HG03025 (cell line): Measurements from ENCODE around the gene NR4A1.
"Not testable (repeated sequence)": the region's sequence is repeated elsewhere in the genome, so short reads cannot be mapped to it uniquely, and the experiment has no call there.

Experiments
- ATAC-seq: cut with Tn5 transposase; IDR thresholded peaks from one replicate; pipeline ENCODE4 v1.9.1; 2021; ENCODE audit warnings: mild to moderate bottlenecking, moderate library complexity; ENCODE audit not compliant: unreplicated experiment, low FRiP score

The NR4A1 gene

DNA sequence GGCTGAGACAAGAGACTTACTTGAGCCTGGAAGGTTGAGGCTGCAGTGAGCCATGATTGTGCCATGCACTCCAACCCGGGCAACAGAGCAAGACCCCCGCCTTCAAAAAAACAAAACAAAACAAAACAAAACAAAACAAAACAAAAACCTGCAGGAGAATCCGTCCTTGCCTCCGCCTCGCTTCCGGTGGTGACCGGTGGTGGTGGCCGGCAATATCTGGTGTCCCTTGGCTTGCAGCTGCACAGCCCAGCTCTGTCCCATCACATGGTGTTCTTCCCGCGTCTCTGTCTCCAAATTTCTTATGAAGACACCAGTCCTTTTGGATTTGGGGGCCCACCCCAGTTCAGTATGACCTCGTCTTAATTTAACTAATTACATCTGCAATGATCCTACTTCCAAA is 38.2 kb downstream of the NR4A1 start:
- no peak for ATAC-seq

DNA sequence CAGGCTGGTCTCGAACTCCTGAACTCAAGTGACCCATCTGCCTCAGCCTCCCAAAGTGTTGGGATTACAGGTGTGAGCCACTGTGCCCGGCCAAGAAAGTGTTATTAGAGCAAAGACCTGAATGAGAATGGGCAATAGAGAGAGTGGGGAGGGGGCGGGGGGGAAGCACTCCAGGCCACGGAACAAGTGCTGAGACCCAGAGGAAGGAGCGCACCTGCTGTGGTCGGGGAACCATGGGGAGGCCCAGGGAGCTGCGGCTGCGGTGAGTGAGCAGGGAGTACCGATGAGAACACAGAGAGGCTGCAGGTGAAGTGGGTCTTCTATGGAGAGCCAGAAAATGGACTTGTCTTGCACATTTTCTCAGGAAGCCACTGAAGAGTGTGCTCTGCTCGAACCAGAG is 39.0 kb downstream of the NR4A1 start:
- no peak for ATAC-seq

DNA sequence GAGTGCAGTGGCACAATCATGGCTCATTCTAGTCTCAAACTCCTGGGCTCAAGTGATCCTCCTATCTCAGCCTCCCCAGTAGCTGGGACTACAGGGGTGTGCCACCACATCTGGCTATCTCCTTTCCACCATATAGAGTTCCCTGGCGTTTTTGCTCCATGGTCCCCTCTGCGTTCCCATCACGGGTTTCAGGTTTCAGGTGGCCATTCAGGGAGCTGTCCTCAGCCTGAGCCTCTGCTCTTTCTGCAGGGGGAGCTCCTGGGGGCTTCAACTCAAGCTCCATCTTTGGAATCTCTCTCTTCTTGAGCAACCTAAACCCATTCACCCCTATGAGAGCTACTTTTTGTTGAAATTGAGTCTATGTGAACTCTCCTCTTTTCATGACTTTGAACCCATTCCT is 39.8 kb downstream of the NR4A1 start:
- no peak for ATAC-seq

DNA sequence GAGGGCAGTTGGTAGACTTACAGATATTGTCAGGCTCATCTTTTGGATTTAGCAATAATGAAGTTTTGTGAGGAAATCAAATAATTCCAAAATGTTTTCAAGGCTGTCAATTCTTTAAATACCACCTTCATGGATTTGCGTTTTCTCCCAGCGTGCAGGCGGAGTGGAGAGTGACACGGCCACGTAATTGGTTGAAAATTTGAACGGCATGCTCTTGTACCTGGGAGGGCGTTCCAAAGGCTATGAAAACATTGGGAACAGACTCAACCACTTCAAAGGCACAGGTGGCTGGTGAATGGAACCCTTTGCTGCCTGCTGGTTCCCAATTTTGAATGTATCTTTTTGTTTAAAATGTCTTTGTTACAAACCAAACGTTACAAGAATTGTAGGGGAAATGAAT is 40.6 kb downstream of the NR4A1 start:
- ATAC-seq, result no peak

DNA sequence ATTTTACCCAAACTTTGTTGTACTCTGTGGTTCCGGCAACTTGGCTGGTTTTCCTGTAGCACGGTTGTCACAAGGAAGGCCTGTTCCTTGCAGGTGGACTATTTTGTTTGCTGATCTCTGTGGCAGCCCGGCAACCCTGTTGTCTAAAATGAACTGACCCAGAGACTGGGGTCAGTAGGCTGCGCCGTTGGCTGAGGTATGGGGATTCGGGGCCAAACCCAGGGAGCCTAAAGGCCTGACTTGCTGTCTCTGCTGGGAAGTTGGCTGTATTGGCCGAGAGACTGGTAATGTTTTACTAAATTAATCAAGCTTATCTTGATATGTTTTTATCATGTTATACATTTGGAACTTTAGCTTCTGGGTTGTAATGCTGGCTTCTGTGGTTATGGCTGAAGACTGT is 42.1 kb downstream of the NR4A1 start:
- ATAC-seq, result no peak

DNA sequence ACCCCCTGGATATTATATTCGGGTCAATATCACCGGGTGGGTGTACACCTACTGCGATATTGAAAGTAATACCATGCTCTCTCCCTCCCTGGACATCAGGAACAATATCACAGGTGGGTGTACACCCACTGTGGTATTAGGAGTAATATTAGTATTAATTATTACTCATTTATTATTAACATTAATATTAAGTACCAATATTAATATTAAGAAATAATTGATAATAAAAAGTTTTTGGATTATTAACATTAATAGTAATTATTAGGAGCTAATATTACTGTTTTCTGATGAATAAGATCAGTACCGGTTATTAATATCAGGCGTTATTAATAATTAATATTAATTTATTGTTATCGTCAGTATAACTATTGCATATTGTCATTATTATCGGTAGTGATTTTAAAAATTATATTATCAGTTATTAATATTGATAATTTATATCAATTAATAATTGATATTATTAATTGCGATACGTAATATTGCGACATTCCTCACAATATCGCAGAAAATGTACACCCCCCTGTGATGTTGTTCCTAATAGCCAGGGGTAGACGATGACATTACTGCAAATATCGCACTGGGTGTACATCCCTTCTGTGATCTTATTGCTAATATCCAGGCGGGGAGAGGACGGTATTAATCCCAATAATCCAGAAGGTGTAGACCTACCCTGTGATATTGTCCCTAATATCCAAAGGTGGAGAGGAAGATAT is 45.2 kb downstream of the NR4A1 start:
- no peak for ATAC-seq

DNA sequence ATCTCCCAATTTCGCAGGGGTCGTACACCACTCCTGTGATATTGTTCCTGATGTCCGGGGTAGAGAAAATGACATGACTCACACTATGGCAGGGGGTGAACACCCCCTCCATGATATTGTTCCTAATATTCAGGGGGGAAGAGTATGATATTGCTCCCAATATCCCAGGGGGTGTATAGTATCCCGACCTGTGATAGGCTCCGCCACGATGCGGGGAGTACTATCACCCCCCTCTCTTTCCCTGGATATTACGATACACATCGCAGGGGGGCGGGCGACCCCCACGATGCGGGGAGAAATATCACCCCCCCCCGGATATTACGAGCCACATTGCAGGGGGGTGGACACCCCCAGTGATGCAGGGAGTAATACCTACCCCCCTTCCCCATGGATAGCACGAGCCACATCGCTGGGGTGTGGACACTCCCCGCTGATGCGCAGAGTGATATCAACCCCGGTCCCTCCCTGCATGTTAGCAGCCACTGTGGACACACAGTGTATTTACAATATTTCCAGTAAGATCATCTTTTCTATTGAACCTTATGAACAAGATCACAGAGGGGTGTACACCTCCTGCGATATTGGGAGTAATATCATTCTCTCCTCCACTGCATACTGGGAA is 45.9 kb downstream of the NR4A1 start:
- ATAC-seq, result no peak

DNA sequence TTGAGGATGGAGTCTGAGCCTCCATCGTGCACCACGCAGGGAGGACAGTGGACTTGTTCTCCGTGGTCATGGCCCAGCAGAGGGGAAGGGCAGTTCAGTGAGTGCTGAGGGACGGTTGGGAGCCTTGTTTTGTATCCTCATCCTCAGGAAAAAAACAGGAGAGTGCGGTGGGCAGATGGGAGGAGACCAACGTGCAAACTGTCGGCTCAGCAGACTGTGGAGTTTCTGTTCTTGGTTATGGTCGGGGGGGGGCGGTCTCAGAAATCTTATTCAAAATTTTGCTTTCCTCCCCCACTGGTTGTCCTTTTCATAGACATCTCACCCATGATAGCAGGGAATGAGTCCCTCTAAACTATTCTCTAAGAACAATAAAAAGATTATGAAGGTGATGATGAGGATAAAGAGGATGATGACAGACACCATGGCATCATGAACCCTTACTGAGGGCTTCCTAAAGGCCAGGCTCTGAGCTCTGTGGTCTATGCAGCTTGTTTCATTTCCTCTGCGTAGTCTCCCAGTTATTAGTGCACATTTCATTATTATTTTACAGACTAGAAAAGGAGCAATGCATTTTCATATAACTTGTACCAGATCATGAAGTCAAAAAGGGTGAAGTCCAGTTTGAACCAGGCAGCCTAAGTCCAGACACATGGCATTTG is 53.3 kb downstream of the NR4A1 start:
- ATAC-seq, result not testable (repeated sequence)
